K562 (cell line): ENCODE measurements around the gene CPZ.

Experiments
- NRF1 ChIP-seq, 2 experiments: fragments of 450-650 bp; IDR thresholded peaks in 1 of 2; conservative IDR thresholded peaks in 1 of 2; 2 replicates each; pipeline ENCODE4 v1.6.1; 2014; ENCODE audit warnings: mild to moderate bottlenecking in 2 of 2
- TF ChIP-seq, protein P1 (sequence below): fragments of 450-650 bp; IDR thresholded peaks from 2 replicates; pipeline ENCODE4 v1.6.1; 2016; ENCODE audit warnings: borderline replicate concordance
- TF ChIP-seq, protein P2 (sequence below): sonication (generic); formaldehyde crosslinking; IDR thresholded peaks from 2 replicates; pipeline ENCODE4 v1.8.0; 2023; ENCODE audit warnings: mild to moderate bottlenecking, missing genetic modification reagents

DNA sequence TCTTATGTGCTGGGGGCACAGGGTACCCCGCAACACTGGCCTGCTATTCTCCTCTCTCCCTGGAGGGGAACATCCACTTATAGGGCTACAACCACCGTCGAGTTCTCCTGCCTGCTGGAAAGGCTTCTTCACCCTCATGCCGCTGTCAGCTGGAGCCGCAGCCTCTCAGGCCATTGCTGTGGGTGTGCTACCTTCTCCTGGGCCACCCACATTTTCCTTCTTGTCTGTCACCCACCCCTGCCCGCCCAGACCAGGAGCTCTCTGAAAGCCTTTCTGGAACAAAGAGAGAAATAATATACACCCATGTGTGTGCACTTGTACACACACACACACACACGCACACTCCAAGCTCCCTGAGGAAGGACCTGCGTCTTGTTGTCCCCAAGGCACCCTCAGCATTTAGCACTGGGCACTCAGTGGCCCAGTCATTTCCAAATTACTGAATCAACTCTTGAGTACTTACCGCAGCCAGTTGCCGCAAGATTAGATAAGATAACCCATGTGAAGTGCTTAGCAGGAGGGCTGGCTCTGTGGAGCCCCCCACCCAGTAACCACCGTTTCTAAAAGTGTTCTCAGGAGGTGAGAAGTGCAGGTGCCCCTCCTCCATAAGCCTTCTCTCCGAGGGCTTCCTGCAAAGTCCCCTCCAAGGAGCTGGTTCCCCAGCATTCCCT, 50.2 kb downstream of the CPZ start:
- TF ChIP-seq, protein P1, sequence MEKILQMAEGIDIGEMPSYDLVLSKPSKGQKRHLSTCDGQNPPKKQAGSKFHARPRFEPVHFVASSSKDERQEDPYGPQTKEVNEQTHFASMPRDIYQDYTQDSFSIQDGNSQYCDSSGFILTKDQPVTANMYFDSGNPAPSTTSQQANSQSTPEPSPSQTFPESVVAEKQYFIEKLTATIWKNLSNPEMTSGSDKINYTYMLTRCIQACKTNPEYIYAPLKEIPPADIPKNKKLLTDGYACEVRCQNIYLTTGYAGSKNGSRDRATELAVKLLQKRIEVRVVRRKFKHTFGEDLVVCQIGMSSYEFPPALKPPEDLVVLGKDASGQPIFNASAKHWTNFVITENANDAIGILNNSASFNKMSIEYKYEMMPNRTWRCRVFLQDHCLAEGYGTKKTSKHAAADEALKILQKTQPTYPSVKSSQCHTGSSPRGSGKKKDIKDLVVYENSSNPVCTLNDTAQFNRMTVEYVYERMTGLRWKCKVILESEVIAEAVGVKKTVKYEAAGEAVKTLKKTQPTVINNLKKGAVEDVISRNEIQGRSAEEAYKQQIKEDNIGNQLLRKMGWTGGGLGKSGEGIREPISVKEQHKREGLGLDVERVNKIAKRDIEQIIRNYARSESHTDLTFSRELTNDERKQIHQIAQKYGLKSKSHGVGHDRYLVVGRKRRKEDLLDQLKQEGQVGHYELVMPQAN, result no peak
- TF ChIP-seq, protein P2, sequence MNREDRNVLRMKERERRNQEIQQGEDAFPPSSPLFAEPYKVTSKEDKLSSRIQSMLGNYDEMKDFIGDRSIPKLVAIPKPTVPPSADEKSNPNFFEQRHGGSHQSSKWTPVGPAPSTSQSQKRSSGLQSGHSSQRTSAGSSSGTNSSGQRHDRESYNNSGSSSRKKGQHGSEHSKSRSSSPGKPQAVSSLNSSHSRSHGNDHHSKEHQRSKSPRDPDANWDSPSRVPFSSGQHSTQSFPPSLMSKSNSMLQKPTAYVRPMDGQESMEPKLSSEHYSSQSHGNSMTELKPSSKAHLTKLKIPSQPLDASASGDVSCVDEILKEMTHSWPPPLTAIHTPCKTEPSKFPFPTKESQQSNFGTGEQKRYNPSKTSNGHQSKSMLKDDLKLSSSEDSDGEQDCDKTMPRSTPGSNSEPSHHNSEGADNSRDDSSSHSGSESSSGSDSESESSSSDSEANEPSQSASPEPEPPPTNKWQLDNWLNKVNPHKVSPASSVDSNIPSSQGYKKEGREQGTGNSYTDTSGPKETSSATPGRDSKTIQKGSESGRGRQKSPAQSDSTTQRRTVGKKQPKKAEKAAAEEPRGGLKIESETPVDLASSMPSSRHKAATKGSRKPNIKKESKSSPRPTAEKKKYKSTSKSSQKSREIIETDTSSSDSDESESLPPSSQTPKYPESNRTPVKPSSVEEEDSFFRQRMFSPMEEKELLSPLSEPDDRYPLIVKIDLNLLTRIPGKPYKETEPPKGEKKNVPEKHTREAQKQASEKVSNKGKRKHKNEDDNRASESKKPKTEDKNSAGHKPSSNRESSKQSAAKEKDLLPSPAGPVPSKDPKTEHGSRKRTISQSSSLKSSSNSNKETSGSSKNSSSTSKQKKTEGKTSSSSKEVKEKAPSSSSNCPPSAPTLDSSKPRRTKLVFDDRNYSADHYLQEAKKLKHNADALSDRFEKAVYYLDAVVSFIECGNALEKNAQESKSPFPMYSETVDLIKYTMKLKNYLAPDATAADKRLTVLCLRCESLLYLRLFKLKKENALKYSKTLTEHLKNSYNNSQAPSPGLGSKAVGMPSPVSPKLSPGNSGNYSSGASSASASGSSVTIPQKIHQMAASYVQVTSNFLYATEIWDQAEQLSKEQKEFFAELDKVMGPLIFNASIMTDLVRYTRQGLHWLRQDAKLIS (CRISPR knock-in tag), result no peak
- TF ChIP-seq NRF1 (conservative IDR thresholded peaks at IDR 0.05 in 1 of 2, IDR thresholded peaks at IDR 0.05 in 1 of 2), result no peak
